GM23338 (cell line): ENCODE measurements around the gene PPFIA2. TPM values are rescaled to one million over a fixed set of nuclear protein-coding genes. Genes with fewer than 3 reads are reported as not detected.

Experiments used
- ATAC-seq: fragments of 200-7000 bp; cut with Tn5 transposase; 3 replicates; pipeline ENCODE4 v1.9.1; 2020
- DNase-seq: peaks from one replicate; pipeline ENCODE4 v3.0.0-alpha.2; 2015; ENCODE audit warnings: low spot score
- H2AFZ ChIP-seq: fragments of 200-600 bp; sonication (generic); 2 replicates; pipeline ENCODE4 v1.8.0; 2016; ENCODE audit warnings: antibody characterized with exemption, mild to moderate bottlenecking, moderate library complexity
- H3F3A ChIP-seq: fragments of 200-600 bp; sonication (generic); replicated peaks from 2 replicates; pipeline ENCODE4 v1.8.0; 2017; ENCODE audit warnings: antibody characterized with exemption, mixed run types, low read depth
- H3K27ac ChIP-seq: fragments of 200-600 bp; sonication (generic); 2 replicates; pipeline ENCODE4 v1.6.1; 2016; ENCODE audit warnings: low read depth
- H3K27me3 ChIP-seq: fragments of 200-600 bp; sonication (generic); 2 replicates; pipeline ENCODE4 v1.8.0; 2016; ENCODE audit warnings: mild to moderate bottlenecking, mixed run types, moderate library complexity; ENCODE audit not compliant: insufficient read depth
- H3K36me3 ChIP-seq: fragments of 200-600 bp; sonication (generic); 2 replicates; pipeline ENCODE4 v1.8.0; 2016; ENCODE audit warnings: mild to moderate bottlenecking; ENCODE audit not compliant: insufficient read depth
- H3K4me1 ChIP-seq: fragments of 200-600 bp; sonication (generic); 2 replicates; pipeline ENCODE4 v1.8.0; 2016; ENCODE audit warnings: mild to moderate bottlenecking, moderate library complexity; ENCODE audit not compliant: insufficient read depth
- H3K4me2 ChIP-seq: fragments of 200-600 bp; sonication (generic); 2 replicates; pipeline ENCODE4 v1.7.1; 2017; ENCODE audit warnings: mixed run types
- H3K4me3 ChIP-seq: fragments of 200-600 bp; sonication (generic); 2 replicates; pipeline ENCODE4 v1.6.1; 2016; ENCODE audit warnings: mixed run types
- H3K79me2 ChIP-seq: fragments of 200-600 bp; sonication (generic); replicated peaks from 2 replicates; pipeline ENCODE4 v1.8.0; 2017; ENCODE audit warnings: mild to moderate bottlenecking; ENCODE audit not compliant: insufficient read depth
- H3K9me2 ChIP-seq: fragments of 200-600 bp; sonication (generic); 2 replicates; pipeline ENCODE4 v1.8.0; 2017; ENCODE audit not compliant: insufficient read depth
- H4K20me1 ChIP-seq: fragments of 200-600 bp; sonication (generic); replicated peaks from 2 replicates; pipeline ENCODE4 v1.8.0; 2017; ENCODE audit warnings: mild to moderate bottlenecking; ENCODE audit not compliant: insufficient read depth
- H3K27ac Mint-ChIP-seq: 2 replicates; pipeline ENCODE4 v1.8.0; 2020; ENCODE audit warnings: inconsistent platforms, mild to moderate bottlenecking, moderate library complexity, mixed read lengths
- H3K27me3 Mint-ChIP-seq: 3 replicates; pipeline ENCODE4 v1.8.0; 2022; ENCODE audit warnings: low read depth, mild to moderate bottlenecking, moderate library complexity, mixed read lengths, inconsistent platforms; ENCODE audit not compliant: insufficient read depth, poor library complexity
- H3K36me3 Mint-ChIP-seq: 3 replicates; pipeline ENCODE4 v1.8.0; 2021; ENCODE audit warnings: low read depth, mild to moderate bottlenecking, inconsistent platforms, moderate library complexity, mixed read lengths
- H3K4me1 Mint-ChIP-seq: 3 replicates; pipeline ENCODE4 v1.8.0; 2020; ENCODE audit warnings: mild to moderate bottlenecking, inconsistent platforms, mixed read lengths
- H3K4me3 Mint-ChIP-seq: 3 replicates; pipeline ENCODE4 v1.8.0; 2021; ENCODE audit warnings: moderate library complexity, mild to moderate bottlenecking, inconsistent platforms, mixed read lengths
- H3K9me3 Mint-ChIP-seq: 3 replicates; pipeline ENCODE4 v1.8.0; 2020; ENCODE audit warnings: moderate library complexity, mild to moderate bottlenecking, inconsistent platforms, mixed read lengths
- CREB1 ChIP-seq: fragments of 250-450 bp; sonication (Bioruptor Pico); IDR thresholded peaks from 2 replicates; pipeline ENCODE4 v1.5.0; 2020; ENCODE audit warnings: low read depth, mild to moderate bottlenecking, moderate library complexity
- EZH2 ChIP-seq: fragments of 200-600 bp; sonication (generic); IDR thresholded peaks from one replicate; pipeline ENCODE4 v1.8.0; 2017; ENCODE audit warnings: antibody characterized with exemption, mild to moderate bottlenecking, low read depth; ENCODE audit not compliant: unreplicated experiment
- EZH2phosphoT487 ChIP-seq: fragments of 200-600 bp; sonication (generic); IDR thresholded peaks from one replicate; pipeline ENCODE4 v1.8.1; 2018; ENCODE audit warnings: antibody characterized with exemption; ENCODE audit not compliant: unreplicated experiment
- POLR2AphosphoS5 ChIP-seq: IDR thresholded peaks from 2 replicates; pipeline ENCODE4 v1.6.1; 2016; ENCODE audit warnings: antibody characterized with exemption, low read depth
- STAT1 ChIP-seq: IDR thresholded peaks from one replicate; pipeline ENCODE4 v1.6.1; 2016; ENCODE audit warnings: antibody characterized with exemption; ENCODE audit not compliant: unreplicated experiment
- ZNF114 ChIP-seq: fragments of 250-450 bp; sonication (Bioruptor Pico); IDR thresholded peaks from 2 replicates; pipeline ENCODE4 v1.5.0; 2020; ENCODE audit warnings: mild to moderate bottlenecking, moderate library complexity
- ZNF331 ChIP-seq: fragments of 250-450 bp; sonication (Bioruptor Pico); IDR thresholded peaks from 2 replicates; pipeline ENCODE4 v1.5.0; 2020; ENCODE audit warnings: low read depth, mild to moderate bottlenecking, moderate library complexity
- polyA plus RNA-seq: library from polyadenylated mRNA; unstranded; fragments of >200 nt; fragmentation: Nextera tagmentation; extraction: Ambion mirVana; gene quantifications from 2 replicates; pipeline ENCODE4 v1.2.1, GENCODE V29; 2016
- total RNA-seq: library from RNA; depleted of rRNA; stranded (reverse); fragments of >200 nt; shearing (Covaris generic); gene quantifications from 2 replicates; pipeline ENCODE4 v1.2.3, GENCODE V29; 2014
- TF ChIP-seq, protein P1 (sequence below): IDR thresholded peaks from 2 replicates; pipeline ENCODE4 v1.6.1; 2016; ENCODE audit warnings: antibody characterized with exemption
- TF ChIP-seq, protein P2 (sequence below): IDR thresholded peaks from one replicate; pipeline ENCODE4 v1.6.1; 2018; ENCODE audit warnings: antibody characterized with exemption; ENCODE audit not compliant: unreplicated experiment

PPFIA2 gene
- total and polyA plus RNA-seq, 2 experiments from 2014 or later = 5.4 to 7.2 TPM

DNA sequence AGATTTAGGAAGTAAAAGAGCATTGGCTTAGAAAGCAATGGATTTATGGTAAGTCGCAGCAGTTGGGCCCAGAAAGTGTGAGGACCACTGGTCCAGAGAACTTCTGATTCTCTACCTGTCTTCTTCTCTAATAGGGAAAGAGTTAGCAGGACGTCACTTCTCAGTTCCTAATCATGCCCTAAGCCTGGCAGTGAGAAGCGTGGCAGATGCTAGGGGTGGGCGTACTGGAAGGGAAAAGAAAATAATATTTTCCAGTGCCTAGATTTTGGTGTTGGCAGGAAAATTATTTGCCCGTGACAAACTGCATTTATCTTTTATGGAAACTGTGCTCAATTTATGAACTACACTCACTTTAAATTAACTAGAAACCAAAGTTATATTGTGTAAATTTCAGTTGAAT is 212.3 kb downstream of the PPFIA2 start (continued):
- TF ChIP-seq, protein P1, sequence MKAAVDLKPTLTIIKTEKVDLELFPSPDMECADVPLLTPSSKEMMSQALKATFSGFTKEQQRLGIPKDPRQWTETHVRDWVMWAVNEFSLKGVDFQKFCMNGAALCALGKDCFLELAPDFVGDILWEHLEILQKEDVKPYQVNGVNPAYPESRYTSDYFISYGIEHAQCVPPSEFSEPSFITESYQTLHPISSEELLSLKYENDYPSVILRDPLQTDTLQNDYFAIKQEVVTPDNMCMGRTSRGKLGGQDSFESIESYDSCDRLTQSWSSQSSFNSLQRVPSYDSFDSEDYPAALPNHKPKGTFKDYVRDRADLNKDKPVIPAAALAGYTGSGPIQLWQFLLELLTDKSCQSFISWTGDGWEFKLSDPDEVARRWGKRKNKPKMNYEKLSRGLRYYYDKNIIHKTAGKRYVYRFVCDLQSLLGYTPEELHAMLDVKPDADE = no peak
- TF ChIP-seq EZH2 (no peak), ZNF331 (CRISPR knock-in tag) (no peak)

DNA sequence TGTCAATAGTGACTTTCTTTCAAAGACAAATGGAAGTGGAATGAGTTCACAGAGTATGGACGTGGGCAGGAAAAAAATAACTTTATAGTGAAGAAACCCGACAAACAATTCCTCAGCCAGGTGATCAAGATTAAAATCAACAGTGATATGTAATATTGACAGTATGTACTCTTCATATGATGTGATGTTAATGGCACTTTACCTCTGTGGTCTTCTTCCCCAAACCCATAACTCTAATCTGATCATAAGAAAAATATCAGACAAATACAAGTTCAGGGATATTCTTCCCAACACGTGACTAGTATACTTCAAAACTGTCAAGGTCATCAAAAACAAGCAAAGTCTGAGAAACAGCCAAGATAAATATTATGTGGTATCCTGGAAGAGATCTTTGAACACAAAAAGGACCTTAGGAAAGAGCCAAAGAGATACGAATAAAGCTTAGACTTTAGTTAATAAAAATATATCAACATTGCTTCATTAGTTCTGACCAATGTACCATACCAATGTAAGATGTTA is 215.5 kb downstream of the PPFIA2 start:
- H3K4me3 Mint-ChIP-seq = no peak overlapping the region
- peaks cover 2% of the 10 kb centered on the region for H3K27me3 Mint-ChIP-seq
- H3K4me2 ChIP-seq = no peak overlapping the region
- TF ChIP-seq EZH2 (no peak), STAT1 (no peak), EZH2phosphoT487 (no peak), POLR2AphosphoS5 (no peak), ZNF114 (no peak), CREB1 (CRISPR knock-in tag) (no peak)
- TF ChIP-seq, protein P2, sequence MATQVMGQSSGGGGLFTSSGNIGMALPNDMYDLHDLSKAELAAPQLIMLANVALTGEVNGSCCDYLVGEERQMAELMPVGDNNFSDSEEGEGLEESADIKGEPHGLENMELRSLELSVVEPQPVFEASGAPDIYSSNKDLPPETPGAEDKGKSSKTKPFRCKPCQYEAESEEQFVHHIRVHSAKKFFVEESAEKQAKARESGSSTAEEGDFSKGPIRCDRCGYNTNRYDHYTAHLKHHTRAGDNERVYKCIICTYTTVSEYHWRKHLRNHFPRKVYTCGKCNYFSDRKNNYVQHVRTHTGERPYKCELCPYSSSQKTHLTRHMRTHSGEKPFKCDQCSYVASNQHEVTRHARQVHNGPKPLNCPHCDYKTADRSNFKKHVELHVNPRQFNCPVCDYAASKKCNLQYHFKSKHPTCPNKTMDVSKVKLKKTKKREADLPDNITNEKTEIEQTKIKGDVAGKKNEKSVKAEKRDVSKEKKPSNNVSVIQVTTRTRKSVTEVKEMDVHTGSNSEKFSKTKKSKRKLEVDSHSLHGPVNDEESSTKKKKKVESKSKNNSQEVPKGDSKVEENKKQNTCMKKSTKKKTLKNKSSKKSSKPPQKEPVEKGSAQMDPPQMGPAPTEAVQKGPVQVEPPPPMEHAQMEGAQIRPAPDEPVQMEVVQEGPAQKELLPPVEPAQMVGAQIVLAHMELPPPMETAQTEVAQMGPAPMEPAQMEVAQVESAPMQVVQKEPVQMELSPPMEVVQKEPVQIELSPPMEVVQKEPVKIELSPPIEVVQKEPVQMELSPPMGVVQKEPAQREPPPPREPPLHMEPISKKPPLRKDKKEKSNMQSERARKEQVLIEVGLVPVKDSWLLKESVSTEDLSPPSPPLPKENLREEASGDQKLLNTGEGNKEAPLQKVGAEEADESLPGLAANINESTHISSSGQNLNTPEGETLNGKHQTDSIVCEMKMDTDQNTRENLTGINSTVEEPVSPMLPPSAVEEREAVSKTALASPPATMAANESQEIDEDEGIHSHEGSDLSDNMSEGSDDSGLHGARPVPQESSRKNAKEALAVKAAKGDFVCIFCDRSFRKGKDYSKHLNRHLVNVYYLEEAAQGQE = no peak
- TF ChIP-seq, protein P1 = no peak
- H3K9me3 Mint-ChIP-seq = no peaks in the 10 kb centered on the region
- H3K4me1 Mint-ChIP-seq = peaks cover 20% of the 10 kb centered on the region
- H3K27ac ChIP-seq = no peak overlapping the region
- no peaks in the 10 kb centered on the region for H3K9me2 ChIP-seq
- DNase-seq (no peak), ATAC-seq (no peak)
- H3K27ac Mint-ChIP-seq = no peak overlapping the region
- H3F3A ChIP-seq = no peaks in the 10 kb centered on the region
- H3K4me1 ChIP-seq = peaks cover 8% of the 10 kb centered on the region; the same call in 1 of the 2 replicates
- H3K4me3 ChIP-seq = no peak overlapping the region
- no peaks in the 10 kb centered on the region for H3K79me2 ChIP-seq
- H3K36me3 Mint-ChIP-seq = no peaks in the 10 kb centered on the region
- no peaks in the 10 kb centered on the region for H3K36me3 ChIP-seq
- no peaks in the 10 kb centered on the region for H4K20me1 ChIP-seq
- H2AFZ ChIP-seq = no peak overlapping the region
- H3K27me3 ChIP-seq = no peaks in the 10 kb centered on the region
